GM18517 (cell line): ENCODE measurements around the gene EIF4E.
A peak's percentile ranks its signal among the peaks of the same experiment; 100 is the strongest.
"Not testable (repeated sequence)": the region's sequence is repeated elsewhere in the genome, so short reads cannot be mapped to it uniquely, and the experiment has no call there.

ENCODE experiments used
- ATAC-seq: cut with Tn5 transposase; IDR thresholded peaks from one replicate; pipeline ENCODE4 v1.9.1; 2021; ENCODE audit warnings: mild to moderate bottlenecking, moderate library complexity; ENCODE audit not compliant: unreplicated experiment

EIF4E gene

GRCh38 chr4:98934851-98935250 is 5.9 kb upstream of the EIF4E start:
- ATAC-seq = not testable (repeated sequence)

- peak; percentile 21 for ATAC-seq
Observed at GRCh38 chr4:98932539-98932938, 3.6 kb upstream of the EIF4E start.

GRCh38 chr4:98930311-98930865 is 1.5 kb upstream of the EIF4E start:
- no peak for ATAC-seq

- peak; percentile 45 for ATAC-seq
Observed at GRCh38 chr4:98929341-98930267, 671 bp upstream of the EIF4E start.

GRCh38 chr4:98928131-98928504 is 815 bp downstream of the EIF4E start:
- ATAC-seq = peak; percentile 23

- ATAC-seq = not testable (repeated sequence)
Observed at GRCh38 chr4:98926257-98926656, 2.7 kb downstream of the EIF4E start.

- no peak for ATAC-seq
Observed at GRCh38 chr4:98921292-98921691, 7.6 kb downstream of the EIF4E start.

- no peak for ATAC-seq
Observed at GRCh38 chr4:98919996-98920395, 8.9 kb downstream of the EIF4E start.

- ATAC-seq = not testable (repeated sequence)
Observed at GRCh38 chr4:98910728-98911127, 18.2 kb downstream of the EIF4E start.

- ATAC-seq = no peak
Observed at GRCh38 chr4:98909646-98910401, 19.1 kb downstream of the EIF4E start.

GRCh38 chr4:98908703-98909262 is 20.1 kb downstream of the EIF4E start:
- no peak for ATAC-seq

GRCh38 chr4:98908182-98908581 is 20.8 kb downstream of the EIF4E start:
- ATAC-seq = no peak

GRCh38 chr4:98905839-98906238 is 23.1 kb downstream of the EIF4E start:
- no peak for ATAC-seq

GRCh38 chr4:98905297-98905696 is 23.6 kb downstream of the EIF4E start:
- ATAC-seq = no peak

- ATAC-seq = no peak
Observed at GRCh38 chr4:98903963-98904362, 25.0 kb downstream of the EIF4E start.

GRCh38 chr4:98903561-98903960 is 25.4 kb downstream of the EIF4E start:
- ATAC-seq = no peak

GRCh38 chr4:98899277-98899676 is 29.7 kb downstream of the EIF4E start:
- ATAC-seq = no peak

GRCh38 chr4:98891478-98892337 is 37.2 kb downstream of the EIF4E start:
- no peak for ATAC-seq

- ATAC-seq = no peak
Observed at GRCh38 chr4:98890702-98891455, 38.1 kb downstream of the EIF4E start.

GRCh38 chr4:98887145-98887544 is 41.8 kb downstream of the EIF4E start:
- ATAC-seq = no peak
